Mammary epithelial cell (primary cell): ENCODE measurements around the gene COL5A1.

Experiments used
- CTCF ChIP-seq, 2 donors: IDR thresholded peaks in 1 of 2; conservative IDR thresholded peaks in 1 of 2; 2 replicates each; pipeline ENCODE4 v1.5.1; 2011 to 2012; ENCODE audit warnings: inconsistent platforms in 2 of 2, low read length in 2 of 2, mild to moderate bottlenecking in 2 of 2, control low read depth in 1 of 2, low read depth in 1 of 2; ENCODE audit not compliant: insufficient read depth in 1 of 2; ENCODE audit errors: extremely low read depth in 1 of 2
- EZH2 ChIP-seq: IDR thresholded peaks from 2 replicates; pipeline ENCODE4 v1.6.1; 2012; ENCODE audit warnings: low read length, inconsistent platforms, borderline replicate concordance

DNA sequence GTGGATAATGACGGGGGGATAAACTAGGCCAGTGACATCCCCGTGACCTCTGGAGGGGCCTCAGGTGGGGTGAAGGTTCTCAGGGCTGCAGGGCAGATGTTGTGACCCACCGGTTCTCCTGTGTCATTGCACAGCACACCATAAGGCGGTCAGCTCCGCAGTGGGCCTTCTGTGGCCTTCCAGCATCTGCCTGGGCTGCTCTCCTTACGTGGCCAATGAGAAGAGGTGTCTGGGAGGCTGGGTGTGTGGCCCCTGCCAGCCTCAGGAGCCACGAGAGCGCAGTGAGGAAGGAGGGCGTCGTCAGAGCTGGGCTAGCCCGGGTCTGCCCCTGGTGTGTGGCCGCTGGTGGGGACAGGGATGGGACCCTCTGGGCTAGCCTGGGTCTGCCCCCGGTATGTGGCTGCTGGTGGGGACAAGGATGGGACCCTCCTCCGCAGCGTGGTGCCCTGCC is 48.7 kb downstream of the COL5A1 start:
- TF ChIP-seq EZH2 (no peak), CTCF (conservative IDR thresholded peaks at IDR 0.05 in 1 of 2, IDR thresholded peaks at IDR 0.05 in 1 of 2; ENCODE audit: extremely low read depth in 1 of 2, insufficient read depth in 1 of 2, low read depth in 1 of 2, low read length in 2 of 2) (no peak)
